ENCODE measurements around the gene GXYLT1.

GRCh38 chr12:42053456-42053855 is 91.2 kb downstream of the GXYLT1 start:
- TF ChIP-seq POLR2A (IDR thresholded peaks at IDR 0.05), result no peak
- TF ChIP-seq CTCF (IDR thresholded peaks at IDR 0.05), result no peak
- no peak for TF ChIP-seq POLR2AphosphoS5 (IDR thresholded peaks at IDR 0.05)
- no peak for TF ChIP-seq EP300 (IDR thresholded peaks at IDR 0.05)
